Activated CD4-positive, alpha-beta T cell treated with anti-CD3 and anti-CD28 coated beads for 36 hours (primary cell): Measurements from ENCODE around the gene SDS. TPM values are rescaled to one million over a fixed set of nuclear protein-coding genes. Genes with fewer than 3 reads are reported as not detected.

Experiments
- ATAC-seq: fragments of 200-7000 bp; cut with Tn5 transposase; one replicate; pipeline ENCODE4 v1.10.0; 2021; ENCODE audit warnings: mild to moderate bottlenecking, moderate library complexity
- CTCF ChIA-PET: fragments of 350-600 bp; sonication (Branson Sonifier 250); formaldehyde crosslinking; loops from one replicate; lab custom pipeline; 2021; ENCODE audit warnings: antibody characterized with exemption; lab: Charles Lee
- POLR2A ChIA-PET: fragments of 350-600 bp; sonication (Branson Sonifier 250); formaldehyde crosslinking; loops from one replicate; lab custom pipeline; 2021; ENCODE audit warnings: antibody characterized with exemption, inconsistent platforms; lab: Charles Lee
- DNase-seq: peaks from one replicate; pipeline ENCODE4 v3.0.0-alpha.2; 2020
- H3K27ac Mint-ChIP-seq: one replicate; pipeline ENCODE4 v1.8.0; 2021; ENCODE audit warnings: mixed read lengths
- H3K27me3 Mint-ChIP-seq: one replicate; pipeline ENCODE4 v1.8.0; 2021; ENCODE audit warnings: mixed read lengths
- H3K36me3 Mint-ChIP-seq: one replicate; pipeline ENCODE4 v1.8.0; 2021; ENCODE audit warnings: low read depth, mixed read lengths
- H3K4me1 Mint-ChIP-seq: one replicate; pipeline ENCODE4 v1.8.0; 2021; ENCODE audit warnings: mixed read lengths
- H3K4me3 Mint-ChIP-seq: one replicate; pipeline ENCODE4 v1.8.0; 2021; ENCODE audit warnings: mild to moderate bottlenecking, moderate library complexity, mixed read lengths
- H3K9me3 Mint-ChIP-seq: one replicate; pipeline ENCODE4 v1.8.0; 2021; ENCODE audit warnings: low read depth, mixed read lengths
- intact Hi-C, 2 experiments: fragments of 100-400 bp; cut with DNase I in 1 of 2; cut with micrococcal nuclease in 1 of 2; formaldehyde crosslinking; loops; one replicate each; pipeline versions ENCODE4 v1.14.2 to v1.15.1; 2022 to 2024; cut with DNase I, micrococcal nuclease
- total RNA-seq, 2 experiments: library from RNA; stranded (reverse); gene quantifications; one replicate each; pipeline ENCODE4 v1.2.3, GENCODE V29; 2021

Gene SDS
- not detected for total RNA-seq

GRCh38 chr12:113403435-113404415 is at the start of gene SDS:
Gene SDS (minus strand): TSS chr12:113403887. CDS start chr12:113399708, 4,179 bp downstream.
- intact Hi-C loops = no loop called here
- Mint-ChIP-seq H3K27ac (no peak within 1 kb of the TSS), H3K9me3 (no peaks in the 10 kb centered on the region), H3K27me3 (peaks cover 7% of the 10 kb centered on the region), H3K4me3 (no peak within 1 kb of the TSS), H3K36me3 (no peaks in the 10 kb centered on the region), H3K4me1 (no peaks in the 10 kb centered on the region)
- ATAC-seq (no peak), DNase-seq (no peak)
- ChIA-PET CTCF (no interaction called here), POLR2A (no interaction called here)

GRCh38 chr12:113453330-113453729 is 49.6 kb upstream of the SDS start:
- Mint-ChIP-seq H3K9me3 (no peaks in the 10 kb centered on the region), H3K4me1 (no peaks in the 10 kb centered on the region), H3K27me3 (peaks cover 21% of the 10 kb centered on the region), H3K27ac (no peak overlapping the region), H3K36me3 (no peaks in the 10 kb centered on the region), H3K4me3 (no peak overlapping the region)
- POLR2A ChIA-PET = interaction anchor here (0.6 kb wide), 1 partner anchor 74 kb away, joined by 6 read pairs; no protein-coding TSS in a partner anchor
- ATAC-seq (no peak), DNase-seq (no peak)
- intact Hi-C loops = no loop called here
- CTCF ChIA-PET = interaction anchor here (0.6 kb wide), 1 partner anchor 8 kb away, joined by 3 read pairs; no protein-coding TSS in a partner anchor

- Mint-ChIP-seq H3K36me3 (no peaks in the 10 kb centered on the region), H3K27ac (no peak overlapping the region), H3K27me3 (peaks cover 19% of the 10 kb centered on the region), H3K9me3 (no peaks in the 10 kb centered on the region), H3K4me1 (no peaks in the 10 kb centered on the region), H3K4me3 (no peak overlapping the region)
- ChIA-PET CTCF (interaction anchor here (0.8 to 0.9 kb wide), 2 partner anchors 9 to 27 kb away, joined by 3 to 6 read pairs; no protein-coding TSS in a partner anchor), POLR2A (interaction anchor here (0.6 kb wide), 1 partner anchor 30 kb away, joined by 17 read pairs; no protein-coding TSS in a partner anchor)
- no peak for DNase-seq
- no peak for ATAC-seq
- intact Hi-C loops = no loop called here
Observed at GRCh38 chr12:113452458-113452857, 48.8 kb upstream of the SDS start.

- Mint-ChIP-seq H3K27me3 (peaks cover 24% of the 10 kb centered on the region), H3K36me3 (no peaks in the 10 kb centered on the region), H3K27ac (no peak overlapping the region), H3K4me3 (no peak overlapping the region), H3K4me1 (no peaks in the 10 kb centered on the region), H3K9me3 (peaks cover 2% of the 10 kb centered on the region)
- ATAC-seq (no peak), DNase-seq (no peak)
- intact Hi-C loops = no loop called here
- ChIA-PET POLR2A (no interaction called here), CTCF (no interaction called here)
Observed at GRCh38 chr12:113449839-113450238, 46.2 kb upstream of the SDS start.

GRCh38 chr12:113449299-113449698 is 45.6 kb upstream of the SDS start:
- Mint-ChIP-seq H3K4me3 (no peak overlapping the region), H3K36me3 (no peaks in the 10 kb centered on the region), H3K27me3 (peaks cover 25% of the 10 kb centered on the region), H3K27ac (no peak overlapping the region), H3K4me1 (no peaks in the 10 kb centered on the region), H3K9me3 (peaks cover 2% of the 10 kb centered on the region)
- ATAC-seq = no peak
- POLR2A ChIA-PET = no interaction called here
- no peak for DNase-seq
- CTCF ChIA-PET = interaction anchor here (1.4 kb wide), 1 partner anchor 13 kb away, joined by 3 read pairs; no protein-coding TSS in a partner anchor
- intact Hi-C loops = no loop called here

GRCh38 chr12:113448873-113449272 is 45.2 kb upstream of the SDS start:
- Mint-ChIP-seq H3K36me3 (no peaks in the 10 kb centered on the region), H3K27me3 (peaks cover 25% of the 10 kb centered on the region), H3K4me1 (no peaks in the 10 kb centered on the region), H3K9me3 (peaks cover 2% of the 10 kb centered on the region), H3K27ac (no peak overlapping the region), H3K4me3 (no peak overlapping the region)
- intact Hi-C loops = no loop called here
- CTCF ChIA-PET = interaction anchor here (1.4 kb wide), 1 partner anchor 13 kb away, joined by 3 read pairs; no protein-coding TSS in a partner anchor
- DNase-seq (no peak), ATAC-seq (no peak)
- POLR2A ChIA-PET = no interaction called here

- H3K36me3 Mint-ChIP-seq = no peaks in the 10 kb centered on the region
- intact Hi-C loops = no loop called here
- no peak overlapping the region for H3K4me3 Mint-ChIP-seq
- H3K27ac Mint-ChIP-seq = no peak overlapping the region
- no peaks in the 10 kb centered on the region for H3K4me1 Mint-ChIP-seq
- ChIA-PET POLR2A (no interaction called here), CTCF (interaction anchor here (0.8 to 2.0 kb wide), 2 partner anchors 12 to 17 kb away, joined by 3 to 8 read pairs; no protein-coding TSS in a partner anchor)
- peaks cover 25% of the 10 kb centered on the region for H3K27me3 Mint-ChIP-seq
- ATAC-seq (peak; percentile 63), DNase-seq (no peak)
- H3K9me3 Mint-ChIP-seq = peaks cover 2% of the 10 kb centered on the region
Observed at GRCh38 chr12:113445544-113446171, 42.0 kb upstream of the SDS start.

GRCh38 chr12:113443030-113443539 is 39.4 kb upstream of the SDS start:
- DNase-seq = no peak
- peaks cover 2% of the 10 kb centered on the region for H3K9me3 Mint-ChIP-seq
- no peak overlapping the region for H3K27ac Mint-ChIP-seq
- no peaks in the 10 kb centered on the region for H3K36me3 Mint-ChIP-seq
- intact Hi-C loops = no loop called here
- ATAC-seq = no peak
- H3K4me3 Mint-ChIP-seq = no peak overlapping the region
- ChIA-PET CTCF (interaction anchor here (1.8 kb wide), 1 partner anchor 19 kb away, joined by 7 read pairs; no protein-coding TSS in a partner anchor), POLR2A (no interaction called here)
- no peaks in the 10 kb centered on the region for H3K4me1 Mint-ChIP-seq
- peaks cover 17% of the 10 kb centered on the region for H3K27me3 Mint-ChIP-seq

GRCh38 chr12:113440947-113441782 is 37.5 kb upstream of the SDS start:
- Mint-ChIP-seq H3K4me1 (no peaks in the 10 kb centered on the region), H3K27ac (no peak overlapping the region), H3K36me3 (no peaks in the 10 kb centered on the region), H3K9me3 (peaks cover 2% of the 10 kb centered on the region), H3K4me3 (no peak overlapping the region), H3K27me3 (peaks cover 9% of the 10 kb centered on the region)
- DNase-seq (no peak), ATAC-seq (no peak)
- POLR2A ChIA-PET = interaction anchor here (0.6 kb wide), 1 partner anchor 123 kb away, joined by 3 read pairs; no protein-coding TSS in a partner anchor
- CTCF ChIA-PET = interaction anchor here (0.6 to 1.2 kb wide), 6 partner anchors 9 to 180 kb away, joined by 3 to 4 read pairs (median 3); no protein-coding TSS in a partner anchor
- intact Hi-C loops = no loop called here

- intact Hi-C loops = no loop called here
- Mint-ChIP-seq H3K27me3 (peaks cover 6% of the 10 kb centered on the region), H3K4me1 (no peaks in the 10 kb centered on the region), H3K9me3 (no peaks in the 10 kb centered on the region), H3K36me3 (no peaks in the 10 kb centered on the region), H3K27ac (no peak overlapping the region), H3K4me3 (no peak overlapping the region)
- DNase-seq = no peak
- ChIA-PET POLR2A (interaction anchor here (0.6 kb wide), 1 partner anchor 124 kb away, joined by 3 read pairs; no protein-coding TSS in a partner anchor), CTCF (interaction anchor here (0.6 to 1.2 kb wide), 4 partner anchors 15 to 181 kb away, joined by 3 to 4 read pairs (median 3); no protein-coding TSS in a partner anchor)
- no peak for ATAC-seq
Observed at GRCh38 chr12:113440336-113440735, 36.6 kb upstream of the SDS start.
